ENCODE data around the gene DUSP7.

DUSP7 gene

GRCh38 chr3:52067526-52067925 lies 11.2 kb upstream of the DUSP7 start:
- no peak for DNase-seq (ENCODE audit: low read depth)

GRCh38 chr3:52067046-52067445 lies 10.7 kb upstream of the DUSP7 start:
- DNase-seq (ENCODE audit: low read depth): no peak

GRCh38 chr3:52065264-52065756 lies 8.9 kb upstream of the DUSP7 start:
- no peak for DNase-seq (ENCODE audit: low read depth)

GRCh38 chr3:52064561-52064960 lies 8.2 kb upstream of the DUSP7 start:
- no peak for DNase-seq (ENCODE audit: low read depth)

- no peak for DNase-seq (ENCODE audit: low read depth)
Observed at GRCh38 chr3:52063026-52063723, 6.8 kb upstream of the DUSP7 start.

GRCh38 chr3:52062505-52062904 lies 6.1 kb upstream of the DUSP7 start:
- no peak for DNase-seq (ENCODE audit: low read depth)

GRCh38 chr3:52061121-52061910 lies 4.9 kb upstream of the DUSP7 start:
- DNase-seq (ENCODE audit: low read depth): no peak

GRCh38 chr3:52059781-52060180 lies 3.4 kb upstream of the DUSP7 start:
- no peak for DNase-seq (ENCODE audit: low read depth)

GRCh38 chr3:52057812-52058495 lies 1.6 kb upstream of the DUSP7 start:
- no peak for DNase-seq (ENCODE audit: low read depth)

- peak; percentile 99 for DNase-seq (ENCODE audit: low read depth)
Observed at GRCh38 chr3:52056968-52057811, 819 bp upstream of the DUSP7 start.

GRCh38 chr3:52055537-52056351 lies 627 bp downstream of the DUSP7 start:
- peak; percentile 29 for DNase-seq (ENCODE audit: low read depth)

- DNase-seq (ENCODE audit: low read depth): no peak
Observed at GRCh38 chr3:52054661-52055511, 1.5 kb downstream of the DUSP7 start.

GRCh38 chr3:52053307-52054304 lies 2.8 kb downstream of the DUSP7 start:
- peak; percentile 27 for DNase-seq (ENCODE audit: low read depth)

- DNase-seq (ENCODE audit: low read depth): peak; percentile 11
Observed at GRCh38 chr3:52052831-52053306, 3.5 kb downstream of the DUSP7 start.

GRCh38 chr3:52051444-52051843 lies 4.9 kb downstream of the DUSP7 start:
- no peak for DNase-seq (ENCODE audit: low read depth)

GRCh38 chr3:52050571-52050970 lies 5.8 kb downstream of the DUSP7 start:
- DNase-seq (ENCODE audit: low read depth): no peak

- DNase-seq (ENCODE audit: low read depth): no peak
Observed at GRCh38 chr3:52049503-52049902, 6.9 kb downstream of the DUSP7 start.

GRCh38 chr3:52047295-52047960 lies 8.9 kb downstream of the DUSP7 start:
- no peak for DNase-seq (ENCODE audit: low read depth)

All from stimulated activated CD8-positive, alpha-beta memory T cell treated with anti-CD3 and anti-CD28 coated beads, Interleukin-12 subunit alpha, Interleukin-12 subunit beta, amount 100 ng/mL, for 4 hours (primary cell).